K562 (cell line): ENCODE data around the gene ZNF787. TPM values are rescaled to one million over a fixed set of nuclear protein-coding genes. Genes with fewer than 3 reads are reported as not detected.

Source experiments
- BACH1 ChIP-seq: fragments of 200-800 bp; sonication (Bioruptor generic); IDR thresholded peaks from 2 replicates; pipeline ENCODE4 v1.6.1; 2016; ENCODE audit warnings: missing genetic modification characterization, missing compliant biosample characterization
- CSDE1 ChIP-seq, 2 experiments: fragments of 450-650 bp; IDR thresholded peaks; 2 replicates each; pipeline ENCODE4 v1.6.1; 2016; ENCODE audit warnings: mild to moderate bottlenecking in 1 of 2
- FOXA3 ChIP-seq, 2 experiments: fragments of 450-650 bp in 1 of 2; sonication (generic) in 1 of 2; formaldehyde crosslinking; IDR thresholded peaks in 1 of 2; conservative IDR thresholded peaks in 1 of 2; 2 replicates each; pipeline versions ENCODE4 v1.4.0 to v1.8.0; 2020 to 2022; ENCODE audit warnings: mild to moderate bottlenecking in 2 of 2, missing genetic modification reagents in 1 of 2
- KLF6 ChIP-seq: fragments of 250-450 bp; sonication (Bioruptor Pico); IDR thresholded peaks from 2 replicates; pipeline ENCODE4 v1.4.0; 2020; ENCODE audit warnings: mild to moderate bottlenecking, moderate library complexity, borderline replicate concordance
- TAF9B ChIP-seq: fragments of 450-650 bp; IDR thresholded peaks from 2 replicates; pipeline ENCODE4 v1.6.1; 2018; ENCODE audit warnings: mild to moderate bottlenecking; ENCODE audit not compliant: partially characterized antibody
- ZFX ChIP-seq: sonication (generic); formaldehyde crosslinking; IDR thresholded peaks from 2 replicates; pipeline ENCODE4 v1.8.0; 2022; ENCODE audit warnings: mild to moderate bottlenecking, missing genetic modification reagents, moderate library complexity
- ZKSCAN8 ChIP-seq: fragments of 200-800 bp; sonication (Bioruptor generic); IDR thresholded peaks from 2 replicates; pipeline ENCODE4 v1.6.1; 2016; ENCODE audit warnings: missing genetic modification characterization, missing compliant biosample characterization
- ZNF197 ChIP-seq: fragments of 200-800 bp; sonication (Bioruptor generic); IDR thresholded peaks from 2 replicates; pipeline ENCODE4 v1.6.1; 2016; ENCODE audit warnings: low read depth, missing genetic modification characterization, missing compliant biosample characterization
- ZNF436 ChIP-seq: fragments of 250-450, 450-650 bp; sonication (Bioruptor Pico); formaldehyde crosslinking; IDR thresholded peaks from 2 replicates; pipeline ENCODE4 v1.7.0; 2020; ENCODE audit warnings: mild to moderate bottlenecking
- polyA plus RNA-seq, 8 experiments: library from polyadenylated mRNA; depleted of rRNA in 4 of 8; stranded (reverse) in 5 of 8; unstranded in 3 of 8; fragments of >200 nt; fragmentation: Nextera tagmentation in 2 of 8; fragmentation: Illumina TruSeq in 1 of 8; extraction: Ambion mirVana in 2 of 8; extraction: Trizol in 1 of 8; gene quantifications; 2 replicates each; pipeline versions ENCODE4 v1.2.1 to v1.2.3, GENCODE V29; 2011 to 2014; ENCODE audit warnings: inconsistent platforms in 1 of 8, missing spikeins in 1 of 8
- total RNA-seq, 7 experiments: library from RNA; depleted of rRNA in 6 of 7; stranded (reverse); fragments of >200 nt in 6 of 7; fragmentation: Illumina TruSeq in 2 of 7; extraction: Trizol in 2 of 7; gene quantifications; 2 replicates each; pipeline versions ENCODE4 v1.2.1 to v1.2.3, GENCODE V29; 2011 to 2021; ENCODE audit warnings: low replicate concordance in 1 of 7
- TF ChIP-seq, protein P1 (sequence below): sonication (generic); formaldehyde crosslinking; IDR thresholded peaks from 2 replicates; pipeline ENCODE4 v1.8.0; 2023; ENCODE audit warnings: mild to moderate bottlenecking, missing genetic modification reagents
- TF ChIP-seq, protein P2 (sequence below): fragments of 450-650 bp; IDR thresholded peaks from 2 replicates; pipeline ENCODE4 v1.6.1; 2016; ENCODE audit warnings: mild to moderate bottlenecking
- TF ChIP-seq, protein P3 (sequence below): fragments of 250-450 bp; sonication (Bioruptor Pico); IDR thresholded peaks from 2 replicates; pipeline ENCODE4 v1.4.0; 2020
- TF ChIP-seq, protein P4 (sequence below): fragments of 250-450 bp; sonication (Bioruptor Pico); IDR thresholded peaks from 2 replicates; pipeline ENCODE4 v1.4.0; 2020
- TF ChIP-seq, protein P5 (sequence below): fragments of 250-450 bp; sonication (Bioruptor Pico); IDR thresholded peaks from 2 replicates; pipeline ENCODE4 v1.5.0; 2020; ENCODE audit warnings: mild to moderate bottlenecking

The ZNF787 gene
- total and polyA plus RNA-seq, 9 of the 15 experiments (the other 6 are each of a cell fraction or from before 2014, with no cell fraction given) = 0.45 to 77.6 (median 7.3) TPM

DNA sequence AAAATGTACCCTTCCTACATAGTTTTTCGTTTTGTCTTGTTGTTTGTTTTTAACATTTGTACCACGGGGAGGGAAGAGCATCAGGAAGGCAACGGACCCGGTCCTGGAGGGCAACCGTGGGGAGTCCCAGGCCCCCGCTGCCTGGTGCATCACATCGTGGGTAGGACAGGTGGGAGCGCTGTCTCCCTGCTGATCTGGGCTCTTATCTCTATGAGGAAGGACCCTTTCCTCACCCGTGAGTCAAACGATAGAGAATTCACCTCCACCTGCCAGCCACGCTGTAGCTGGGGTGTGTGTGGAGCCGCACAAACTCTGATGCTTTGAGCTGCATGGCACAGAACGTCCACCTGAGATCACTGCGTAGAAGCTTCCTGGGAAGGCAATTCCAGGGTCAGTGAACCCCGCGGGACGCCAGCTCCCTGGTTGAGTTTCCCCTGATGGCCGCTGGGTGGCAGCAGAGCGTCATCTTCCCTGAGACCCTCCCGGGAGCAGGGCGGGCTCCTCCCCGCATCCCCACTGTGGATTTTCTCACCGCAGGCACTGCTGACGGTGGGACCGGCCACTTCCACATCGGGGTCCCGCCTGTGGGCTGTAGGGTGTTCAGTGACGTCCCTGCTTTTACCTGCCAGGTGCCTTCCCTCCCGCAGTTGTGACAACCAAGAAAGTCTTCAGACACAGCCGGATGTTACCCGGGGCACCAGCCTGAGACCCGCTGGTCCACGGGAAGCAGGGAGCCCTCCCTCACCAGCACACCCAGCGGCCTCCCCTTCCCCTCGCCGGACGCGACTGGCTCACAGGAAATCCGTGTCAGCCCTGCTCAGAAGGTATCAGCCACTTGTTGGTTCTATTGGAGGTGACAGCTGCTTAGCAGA is 54.7 kb downstream of the ZNF787 start (continued):
- TF ChIP-seq, protein P1, sequence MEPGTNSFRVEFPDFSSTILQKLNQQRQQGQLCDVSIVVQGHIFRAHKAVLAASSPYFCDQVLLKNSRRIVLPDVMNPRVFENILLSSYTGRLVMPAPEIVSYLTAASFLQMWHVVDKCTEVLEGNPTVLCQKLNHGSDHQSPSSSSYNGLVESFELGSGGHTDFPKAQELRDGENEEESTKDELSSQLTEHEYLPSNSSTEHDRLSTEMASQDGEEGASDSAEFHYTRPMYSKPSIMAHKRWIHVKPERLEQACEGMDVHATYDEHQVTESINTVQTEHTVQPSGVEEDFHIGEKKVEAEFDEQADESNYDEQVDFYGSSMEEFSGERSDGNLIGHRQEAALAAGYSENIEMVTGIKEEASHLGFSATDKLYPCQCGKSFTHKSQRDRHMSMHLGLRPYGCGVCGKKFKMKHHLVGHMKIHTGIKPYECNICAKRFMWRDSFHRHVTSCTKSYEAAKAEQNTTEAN (CRISPR knock-in tag) = no peak
- TF ChIP-seq ZFX = no peak
- no peak for TF ChIP-seq TAF9B
- TF ChIP-seq ZNF436 = no peak
- no peak for TF ChIP-seq KLF6 (CRISPR knock-in tag)
- no peak for TF ChIP-seq CSDE1 (IDR thresholded peaks at IDR 0.05)
- TF ChIP-seq, protein P2, sequence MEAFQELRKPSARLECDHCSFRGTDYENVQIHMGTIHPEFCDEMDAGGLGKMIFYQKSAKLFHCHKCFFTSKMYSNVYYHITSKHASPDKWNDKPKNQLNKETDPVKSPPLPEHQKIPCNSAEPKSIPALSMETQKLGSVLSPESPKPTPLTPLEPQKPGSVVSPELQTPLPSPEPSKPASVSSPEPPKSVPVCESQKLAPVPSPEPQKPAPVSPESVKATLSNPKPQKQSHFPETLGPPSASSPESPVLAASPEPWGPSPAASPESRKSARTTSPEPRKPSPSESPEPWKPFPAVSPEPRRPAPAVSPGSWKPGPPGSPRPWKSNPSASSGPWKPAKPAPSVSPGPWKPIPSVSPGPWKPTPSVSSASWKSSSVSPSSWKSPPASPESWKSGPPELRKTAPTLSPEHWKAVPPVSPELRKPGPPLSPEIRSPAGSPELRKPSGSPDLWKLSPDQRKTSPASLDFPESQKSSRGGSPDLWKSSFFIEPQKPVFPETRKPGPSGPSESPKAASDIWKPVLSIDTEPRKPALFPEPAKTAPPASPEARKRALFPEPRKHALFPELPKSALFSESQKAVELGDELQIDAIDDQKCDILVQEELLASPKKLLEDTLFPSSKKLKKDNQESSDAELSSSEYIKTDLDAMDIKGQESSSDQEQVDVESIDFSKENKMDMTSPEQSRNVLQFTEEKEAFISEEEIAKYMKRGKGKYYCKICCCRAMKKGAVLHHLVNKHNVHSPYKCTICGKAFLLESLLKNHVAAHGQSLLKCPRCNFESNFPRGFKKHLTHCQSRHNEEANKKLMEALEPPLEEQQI = no peak
- no peak for TF ChIP-seq ZKSCAN8 (CRISPR knock-in tag)
- no peak for TF ChIP-seq FOXA3 (CRISPR knock-in tag; conservative IDR thresholded peaks at IDR 0.05 in 1 of 2, IDR thresholded peaks at IDR 0.05 in 1 of 2)
- TF ChIP-seq, protein P3, sequence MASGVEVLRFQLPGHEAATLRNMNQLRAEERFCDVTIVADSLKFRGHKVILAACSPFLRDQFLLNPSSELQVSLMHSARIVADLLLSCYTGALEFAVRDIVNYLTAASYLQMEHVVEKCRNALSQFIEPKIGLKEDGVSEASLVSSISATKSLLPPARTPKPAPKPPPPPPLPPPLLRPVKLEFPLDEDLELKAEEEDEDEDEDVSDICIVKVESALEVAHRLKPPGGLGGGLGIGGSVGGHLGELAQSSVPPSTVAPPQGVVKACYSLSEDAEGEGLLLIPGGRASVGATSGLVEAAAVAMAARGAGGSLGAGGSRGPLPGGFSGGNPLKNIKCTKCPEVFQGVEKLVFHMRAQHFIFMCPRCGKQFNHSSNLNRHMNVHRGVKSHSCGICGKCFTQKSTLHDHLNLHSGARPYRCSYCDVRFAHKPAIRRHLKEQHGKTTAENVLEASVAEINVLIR (CRISPR knock-in tag) = no peak
- TF ChIP-seq, protein P4, sequence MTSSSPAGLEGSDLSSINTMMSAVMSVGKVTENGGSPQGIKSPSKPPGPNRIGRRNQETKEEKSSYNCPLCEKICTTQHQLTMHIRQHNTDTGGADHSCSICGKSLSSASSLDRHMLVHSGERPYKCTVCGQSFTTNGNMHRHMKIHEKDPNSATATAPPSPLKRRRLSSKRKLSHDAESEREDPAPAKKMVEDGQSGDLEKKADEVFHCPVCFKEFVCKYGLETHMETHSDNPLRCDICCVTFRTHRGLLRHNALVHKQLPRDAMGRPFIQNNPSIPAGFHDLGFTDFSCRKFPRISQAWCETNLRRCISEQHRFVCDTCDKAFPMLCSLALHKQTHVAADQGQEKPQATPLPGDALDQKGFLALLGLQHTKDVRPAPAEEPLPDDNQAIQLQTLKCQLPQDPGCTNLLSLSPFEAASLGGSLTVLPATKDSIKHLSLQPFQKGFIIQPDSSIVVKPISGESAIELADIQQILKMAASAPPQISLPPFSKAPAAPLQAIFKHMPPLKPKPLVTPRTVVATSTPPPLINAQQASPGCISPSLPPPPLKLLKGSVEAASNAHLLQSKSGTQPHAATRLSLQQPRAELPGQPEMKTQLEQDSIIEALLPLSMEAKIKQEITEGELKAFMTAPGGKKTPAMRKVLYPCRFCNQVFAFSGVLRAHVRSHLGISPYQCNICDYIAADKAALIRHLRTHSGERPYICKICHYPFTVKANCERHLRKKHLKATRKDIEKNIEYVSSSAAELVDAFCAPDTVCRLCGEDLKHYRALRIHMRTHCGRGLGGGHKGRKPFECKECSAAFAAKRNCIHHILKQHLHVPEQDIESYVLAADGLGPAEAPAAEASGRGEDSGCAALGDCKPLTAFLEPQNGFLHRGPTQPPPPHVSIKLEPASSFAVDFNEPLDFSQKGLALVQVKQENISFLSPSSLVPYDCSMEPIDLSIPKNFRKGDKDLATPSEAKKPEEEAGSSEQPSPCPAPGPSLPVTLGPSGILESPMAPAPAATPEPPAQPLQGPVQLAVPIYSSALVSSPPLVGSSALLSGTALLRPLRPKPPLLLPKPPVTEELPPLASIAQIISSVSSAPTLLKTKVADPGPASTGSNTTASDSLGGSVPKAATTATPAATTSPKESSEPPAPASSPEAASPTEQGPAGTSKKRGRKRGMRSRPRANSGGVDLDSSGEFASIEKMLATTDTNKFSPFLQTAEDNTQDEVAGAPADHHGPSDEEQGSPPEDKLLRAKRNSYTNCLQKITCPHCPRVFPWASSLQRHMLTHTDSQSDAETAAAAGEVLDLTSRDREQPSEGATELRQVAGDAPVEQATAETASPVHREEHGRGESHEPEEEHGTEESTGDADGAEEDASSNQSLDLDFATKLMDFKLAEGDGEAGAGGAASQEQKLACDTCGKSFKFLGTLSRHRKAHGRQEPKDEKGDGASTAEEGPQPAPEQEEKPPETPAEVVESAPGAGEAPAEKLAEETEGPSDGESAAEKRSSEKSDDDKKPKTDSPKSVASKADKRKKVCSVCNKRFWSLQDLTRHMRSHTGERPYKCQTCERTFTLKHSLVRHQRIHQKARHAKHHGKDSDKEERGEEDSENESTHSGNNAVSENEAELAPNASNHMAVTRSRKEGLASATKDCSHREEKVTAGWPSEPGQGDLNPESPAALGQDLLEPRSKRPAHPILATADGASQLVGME (CRISPR knock-in tag) = no peak
- TF ChIP-seq, protein P5, sequence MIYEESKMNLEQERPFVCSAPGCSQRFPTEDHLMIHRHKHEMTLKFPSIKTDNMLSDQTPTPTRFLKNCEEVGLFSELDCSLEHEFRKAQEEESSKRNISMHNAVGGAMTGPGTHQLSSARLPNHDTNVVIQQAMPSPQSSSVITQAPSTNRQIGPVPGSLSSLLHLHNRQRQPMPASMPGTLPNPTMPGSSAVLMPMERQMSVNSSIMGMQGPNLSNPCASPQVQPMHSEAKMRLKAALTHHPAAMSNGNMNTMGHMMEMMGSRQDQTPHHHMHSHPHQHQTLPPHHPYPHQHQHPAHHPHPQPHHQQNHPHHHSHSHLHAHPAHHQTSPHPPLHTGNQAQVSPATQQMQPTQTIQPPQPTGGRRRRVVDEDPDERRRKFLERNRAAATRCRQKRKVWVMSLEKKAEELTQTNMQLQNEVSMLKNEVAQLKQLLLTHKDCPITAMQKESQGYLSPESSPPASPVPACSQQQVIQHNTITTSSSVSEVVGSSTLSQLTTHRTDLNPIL (CRISPR knock-in tag) = no peak
- no peak for TF ChIP-seq ZNF197 (CRISPR knock-in tag)
- no peak for TF ChIP-seq BACH1 (tag)
